ENCODE measurements around the gene OPTC.

DNA sequence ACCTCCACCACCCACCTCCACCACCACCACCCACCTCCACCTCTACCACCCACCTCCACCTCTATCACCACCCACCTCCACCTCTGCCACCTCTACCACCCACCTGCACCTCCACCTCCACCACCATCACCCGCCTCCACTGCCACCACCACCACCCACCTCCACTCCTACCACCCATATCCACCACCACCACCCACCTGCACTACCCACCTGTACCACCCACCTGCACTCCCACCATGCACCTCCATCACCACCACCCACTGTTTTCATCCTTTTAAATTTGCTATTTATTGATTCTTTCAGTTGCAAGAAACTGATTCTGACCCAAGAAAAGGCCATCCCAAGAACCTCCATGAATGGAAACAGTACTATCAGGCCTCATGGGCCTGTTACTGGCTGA, 6.3 kb downstream of the OPTC start:
- TF ChIP-seq, protein P1, sequence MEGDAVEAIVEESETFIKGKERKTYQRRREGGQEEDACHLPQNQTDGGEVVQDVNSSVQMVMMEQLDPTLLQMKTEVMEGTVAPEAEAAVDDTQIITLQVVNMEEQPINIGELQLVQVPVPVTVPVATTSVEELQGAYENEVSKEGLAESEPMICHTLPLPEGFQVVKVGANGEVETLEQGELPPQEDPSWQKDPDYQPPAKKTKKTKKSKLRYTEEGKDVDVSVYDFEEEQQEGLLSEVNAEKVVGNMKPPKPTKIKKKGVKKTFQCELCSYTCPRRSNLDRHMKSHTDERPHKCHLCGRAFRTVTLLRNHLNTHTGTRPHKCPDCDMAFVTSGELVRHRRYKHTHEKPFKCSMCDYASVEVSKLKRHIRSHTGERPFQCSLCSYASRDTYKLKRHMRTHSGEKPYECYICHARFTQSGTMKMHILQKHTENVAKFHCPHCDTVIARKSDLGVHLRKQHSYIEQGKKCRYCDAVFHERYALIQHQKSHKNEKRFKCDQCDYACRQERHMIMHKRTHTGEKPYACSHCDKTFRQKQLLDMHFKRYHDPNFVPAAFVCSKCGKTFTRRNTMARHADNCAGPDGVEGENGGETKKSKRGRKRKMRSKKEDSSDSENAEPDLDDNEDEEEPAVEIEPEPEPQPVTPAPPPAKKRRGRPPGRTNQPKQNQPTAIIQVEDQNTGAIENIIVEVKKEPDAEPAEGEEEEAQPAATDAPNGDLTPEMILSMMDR (conservative IDR thresholded peaks at IDR 0.05; ENCODE audit: low read length), result no peak
- TF ChIP-seq EZH2phosphoT487 (IDR thresholded peaks at IDR 0.05; ENCODE audit: borderline replicate concordance), result no peak
